ENCODE results near the gene MPV17L2.

Gene MPV17L2

DNA sequence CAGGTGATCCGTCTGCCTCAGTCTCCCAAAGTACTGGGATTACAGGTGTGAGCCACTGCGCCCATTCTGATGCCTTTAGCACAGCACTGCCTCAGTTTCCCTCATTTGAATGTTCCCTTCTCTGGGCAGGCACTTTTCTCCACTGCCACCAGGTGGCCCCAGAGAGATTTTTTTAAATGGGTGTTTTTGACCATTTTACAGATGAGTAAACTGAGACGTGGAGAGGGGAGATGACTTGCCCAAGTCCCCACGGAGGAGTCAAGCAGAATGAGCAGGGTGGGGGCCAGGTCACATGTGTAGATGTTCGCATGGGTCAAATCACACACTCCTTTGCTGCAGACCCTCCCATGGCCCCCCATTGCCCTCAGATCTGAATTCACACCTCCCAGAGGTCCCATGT lies 36.5 kb downstream of the MPV17L2 start:
- no peak for DNase-seq (ENCODE audit: low read depth)
- no peak overlapping the region for H3K4me3 ChIP-seq (ENCODE audit: low read depth, low read length)
- TF ChIP-seq, protein P1, sequence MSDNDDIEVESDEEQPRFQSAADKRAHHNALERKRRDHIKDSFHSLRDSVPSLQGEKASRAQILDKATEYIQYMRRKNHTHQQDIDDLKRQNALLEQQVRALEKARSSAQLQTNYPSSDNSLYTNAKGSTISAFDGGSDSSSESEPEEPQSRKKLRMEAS (IDR thresholded peaks at IDR 0.05; ENCODE audit: low read depth, low read length): no peak
- TF ChIP-seq, protein P2, sequence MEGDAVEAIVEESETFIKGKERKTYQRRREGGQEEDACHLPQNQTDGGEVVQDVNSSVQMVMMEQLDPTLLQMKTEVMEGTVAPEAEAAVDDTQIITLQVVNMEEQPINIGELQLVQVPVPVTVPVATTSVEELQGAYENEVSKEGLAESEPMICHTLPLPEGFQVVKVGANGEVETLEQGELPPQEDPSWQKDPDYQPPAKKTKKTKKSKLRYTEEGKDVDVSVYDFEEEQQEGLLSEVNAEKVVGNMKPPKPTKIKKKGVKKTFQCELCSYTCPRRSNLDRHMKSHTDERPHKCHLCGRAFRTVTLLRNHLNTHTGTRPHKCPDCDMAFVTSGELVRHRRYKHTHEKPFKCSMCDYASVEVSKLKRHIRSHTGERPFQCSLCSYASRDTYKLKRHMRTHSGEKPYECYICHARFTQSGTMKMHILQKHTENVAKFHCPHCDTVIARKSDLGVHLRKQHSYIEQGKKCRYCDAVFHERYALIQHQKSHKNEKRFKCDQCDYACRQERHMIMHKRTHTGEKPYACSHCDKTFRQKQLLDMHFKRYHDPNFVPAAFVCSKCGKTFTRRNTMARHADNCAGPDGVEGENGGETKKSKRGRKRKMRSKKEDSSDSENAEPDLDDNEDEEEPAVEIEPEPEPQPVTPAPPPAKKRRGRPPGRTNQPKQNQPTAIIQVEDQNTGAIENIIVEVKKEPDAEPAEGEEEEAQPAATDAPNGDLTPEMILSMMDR (IDR thresholded peaks at IDR 0.05; ENCODE audit: low read depth, low read length): peak; percentile 41
- no peak for TF ChIP-seq MYC (IDR thresholded peaks at IDR 0.05; ENCODE audit: low read depth, low read length)

DNA sequence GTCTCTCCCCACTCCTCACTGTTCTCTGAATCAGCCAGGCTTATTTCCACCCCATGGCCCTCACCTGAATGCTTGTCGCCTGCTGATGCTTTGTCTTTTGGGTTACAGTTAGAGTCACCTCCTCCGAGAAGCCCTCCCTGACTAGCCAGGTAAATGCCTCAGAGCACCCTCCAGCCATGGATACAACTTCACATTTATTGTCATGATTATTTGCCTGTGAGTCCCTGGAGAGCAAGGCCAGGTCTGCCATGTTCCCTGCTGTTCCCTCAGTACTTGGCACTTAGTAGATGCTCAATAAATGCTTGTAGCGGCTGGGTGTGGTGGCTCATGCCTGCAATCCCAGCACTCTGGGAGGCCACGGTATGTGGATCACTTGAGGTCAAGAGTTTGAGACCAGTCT lies 36.9 kb downstream of the MPV17L2 start:
- H3K4me3 ChIP-seq (ENCODE audit: low read depth, low read length): no peak overlapping the region
- no peak for DNase-seq (ENCODE audit: low read depth)
- TF ChIP-seq POLR2A (IDR thresholded peaks at IDR 0.05; ENCODE audit: extremely low read depth, insufficient read length) (no peak), MYC (IDR thresholded peaks at IDR 0.05; ENCODE audit: low read depth, low read length) (no peak)
- TF ChIP-seq, protein P2 (IDR thresholded peaks at IDR 0.05; ENCODE audit: low read depth, low read length): no peak
- TF ChIP-seq, protein P1 (IDR thresholded peaks at IDR 0.05; ENCODE audit: low read depth, low read length): no peak

DNA sequence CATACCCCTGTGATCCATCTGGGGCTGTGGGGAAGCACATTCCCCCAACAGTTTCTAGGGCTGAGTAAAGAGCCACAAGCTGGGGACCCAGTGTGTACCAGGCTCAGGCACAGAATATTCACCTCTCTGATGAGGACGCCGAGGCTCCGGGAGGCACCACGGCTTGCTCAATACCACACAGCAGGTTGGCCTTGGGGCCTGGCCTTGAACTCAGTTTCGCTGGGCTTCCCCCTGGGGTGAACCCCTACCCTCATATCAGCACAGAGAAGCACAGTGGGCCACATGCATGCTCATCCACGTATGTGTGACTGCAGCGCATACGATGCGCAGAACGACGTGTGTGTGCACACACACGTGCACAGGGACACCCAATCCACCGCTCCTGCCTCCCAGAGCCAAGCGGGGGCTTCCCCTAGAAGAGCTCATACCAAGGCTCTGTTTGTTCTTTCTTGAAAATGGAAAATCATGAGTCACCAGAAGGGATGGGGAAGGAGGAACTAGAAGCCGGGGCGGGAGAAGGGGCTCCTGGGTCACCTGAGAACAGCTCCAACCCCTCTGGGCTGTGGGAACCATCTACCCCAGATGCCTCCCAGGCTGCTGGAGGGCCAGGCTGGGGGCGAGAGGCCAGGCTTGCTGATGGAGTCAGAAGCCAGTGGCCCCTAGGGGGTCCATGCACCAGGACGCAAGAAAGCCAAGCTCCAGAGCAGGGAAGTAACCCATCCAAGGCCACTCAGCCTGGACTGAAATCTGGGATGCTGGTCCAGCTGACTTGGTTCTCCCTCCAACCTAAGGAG lies 38.1 kb downstream of the MPV17L2 start:
- H3K4me3 ChIP-seq (ENCODE audit: low read depth, low read length): no peak overlapping the region
- TF ChIP-seq MYC (IDR thresholded peaks at IDR 0.05; ENCODE audit: low read depth, low read length): no peak
- no peak for TF ChIP-seq POLR2A (IDR thresholded peaks at IDR 0.05; ENCODE audit: extremely low read depth, insufficient read length)
- TF ChIP-seq, protein P1 (IDR thresholded peaks at IDR 0.05; ENCODE audit: low read depth, low read length): no peak
- DNase-seq (ENCODE audit: low read depth): no peak

DNA sequence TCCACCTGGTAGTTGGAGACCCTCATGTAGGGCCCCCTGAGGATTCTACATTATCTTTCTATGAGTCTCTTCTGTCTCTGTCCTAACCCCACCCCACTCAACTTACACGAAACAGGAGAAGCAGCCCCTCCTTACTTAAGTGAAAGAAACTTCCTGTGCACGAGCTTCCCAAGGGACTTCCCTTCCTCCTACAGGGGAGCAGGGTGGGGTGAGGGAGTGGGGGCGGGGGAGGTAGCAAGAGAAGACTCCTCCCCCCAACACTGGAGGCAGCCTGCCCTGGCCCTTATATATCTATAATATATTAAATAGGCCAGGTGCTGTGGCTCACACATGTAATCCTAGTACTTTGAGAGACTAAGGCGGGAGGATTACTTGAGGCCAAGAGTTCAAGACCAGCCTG lies 38.8 kb downstream of the MPV17L2 start:
- H3K4me3 ChIP-seq (ENCODE audit: low read depth, low read length): no peak overlapping the region
- peak; percentile 83 for DNase-seq (ENCODE audit: low read depth)
- TF ChIP-seq, protein P1 (IDR thresholded peaks at IDR 0.05; ENCODE audit: low read depth, low read length): no peak
- no peak for TF ChIP-seq MYC (IDR thresholded peaks at IDR 0.05; ENCODE audit: low read depth, low read length)
- TF ChIP-seq, protein P2 (IDR thresholded peaks at IDR 0.05; ENCODE audit: low read depth, low read length): no peak
- no peak for TF ChIP-seq POLR2A (IDR thresholded peaks at IDR 0.05; ENCODE audit: extremely low read depth, insufficient read length)

DNA sequence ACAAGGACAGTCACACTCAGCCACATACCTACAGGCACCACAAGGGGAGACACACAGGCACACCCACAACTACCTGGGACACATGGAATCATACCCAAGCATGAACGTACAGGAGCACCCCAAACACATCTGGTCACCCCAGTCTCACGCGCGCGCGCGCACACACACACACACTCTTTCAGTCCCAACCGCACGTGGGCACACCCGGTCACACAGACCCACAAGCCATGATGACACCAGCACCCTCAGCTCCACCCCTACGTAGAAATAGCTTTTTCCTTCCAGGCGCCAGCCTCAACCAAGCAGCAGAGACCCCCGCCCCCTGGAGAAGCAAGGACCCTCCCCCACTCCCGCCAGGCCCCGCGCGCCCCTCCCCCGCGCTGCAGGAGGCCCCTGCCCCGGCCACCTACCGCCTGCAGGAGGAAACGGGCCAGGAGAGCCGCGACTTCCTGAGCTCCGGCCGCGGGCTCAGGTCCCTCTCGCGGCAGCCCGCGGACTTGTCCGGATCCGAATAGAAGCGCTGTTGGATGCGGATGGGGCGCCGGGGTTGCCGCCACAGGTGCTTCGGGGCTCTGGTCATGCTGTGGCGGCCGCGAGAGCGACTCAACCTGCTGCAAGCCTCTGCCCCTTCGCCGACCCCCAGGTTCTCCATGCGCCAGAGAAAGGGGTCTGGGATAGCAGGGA lies 39.7 kb downstream of the MPV17L2 start:
- DNase-seq (ENCODE audit: low read depth): no peak
- TF ChIP-seq, protein P2 (IDR thresholded peaks at IDR 0.05; ENCODE audit: low read depth, low read length): no peak
- TF ChIP-seq, protein P1 (IDR thresholded peaks at IDR 0.05; ENCODE audit: low read depth, low read length): no peak
- no peak for TF ChIP-seq MYC (IDR thresholded peaks at IDR 0.05; ENCODE audit: low read depth, low read length)
- no peak for TF ChIP-seq POLR2A (IDR thresholded peaks at IDR 0.05; ENCODE audit: extremely low read depth, insufficient read length)
- H3K4me3 ChIP-seq (ENCODE audit: low read depth, low read length): no peak overlapping the region

Data from NB4 (cell line).